ENCODE data around the gene DRC7. TPM values are rescaled to one million over a fixed set of nuclear protein-coding genes. Genes with fewer than 3 reads are reported as not detected.

Gene DRC7
- total RNA-seq, 1 experiment from 2014 or later, result not detected

- TF ChIP-seq SP1 (CRISPR knock-in tag; conservative IDR thresholded peaks at IDR 0.05) (no peak), FOXJ3 (CRISPR knock-in tag; IDR thresholded peaks at IDR 0.05; ENCODE audit: borderline replicate concordance) (no peak), JUN (CRISPR knock-in tag; IDR thresholded peaks at IDR 0.05) (no peak), JAZF1 (CRISPR knock-in tag; IDR thresholded peaks at IDR 0.05) (no peak), AFF4 (CRISPR knock-in tag; IDR thresholded peaks at IDR 0.05; ENCODE audit: borderline replicate concordance) (no peak), TP53 (CRISPR knock-in tag; IDR thresholded peaks at IDR 0.05) (no peak), MLX (CRISPR knock-in tag; IDR thresholded peaks at IDR 0.05) (no peak), SMAD3 (CRISPR knock-in tag; IDR thresholded peaks at IDR 0.05; ENCODE audit: borderline replicate concordance) (no peak), NFYB (CRISPR knock-in tag; conservative IDR thresholded peaks at IDR 0.05; ENCODE audit: low read depth) (no peak), IRF1 (CRISPR knock-in tag; IDR thresholded peaks at IDR 0.05) (no peak), ZNF219 (CRISPR knock-in tag; IDR thresholded peaks at IDR 0.05; ENCODE audit: borderline replicate concordance) (no peak), ELF4 (CRISPR knock-in tag; IDR thresholded peaks at IDR 0.05; ENCODE audit: low read depth) (no peak), PRRX2 (CRISPR knock-in tag; IDR thresholded peaks at IDR 0.05) (no peak), HMGA2 (CRISPR knock-in tag; IDR thresholded peaks at IDR 0.05) (no peak)
- TF ChIP-seq, protein P1, sequence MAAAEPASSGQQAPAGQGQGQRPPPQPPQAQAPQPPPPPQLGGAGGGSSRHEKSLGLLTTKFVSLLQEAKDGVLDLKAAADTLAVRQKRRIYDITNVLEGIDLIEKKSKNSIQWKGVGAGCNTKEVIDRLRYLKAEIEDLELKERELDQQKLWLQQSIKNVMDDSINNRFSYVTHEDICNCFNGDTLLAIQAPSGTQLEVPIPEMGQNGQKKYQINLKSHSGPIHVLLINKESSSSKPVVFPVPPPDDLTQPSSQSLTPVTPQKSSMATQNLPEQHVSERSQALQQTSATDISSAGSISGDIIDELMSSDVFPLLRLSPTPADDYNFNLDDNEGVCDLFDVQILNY (CRISPR knock-in tag; IDR thresholded peaks at IDR 0.05), result no peak
- TF ChIP-seq, protein P2, sequence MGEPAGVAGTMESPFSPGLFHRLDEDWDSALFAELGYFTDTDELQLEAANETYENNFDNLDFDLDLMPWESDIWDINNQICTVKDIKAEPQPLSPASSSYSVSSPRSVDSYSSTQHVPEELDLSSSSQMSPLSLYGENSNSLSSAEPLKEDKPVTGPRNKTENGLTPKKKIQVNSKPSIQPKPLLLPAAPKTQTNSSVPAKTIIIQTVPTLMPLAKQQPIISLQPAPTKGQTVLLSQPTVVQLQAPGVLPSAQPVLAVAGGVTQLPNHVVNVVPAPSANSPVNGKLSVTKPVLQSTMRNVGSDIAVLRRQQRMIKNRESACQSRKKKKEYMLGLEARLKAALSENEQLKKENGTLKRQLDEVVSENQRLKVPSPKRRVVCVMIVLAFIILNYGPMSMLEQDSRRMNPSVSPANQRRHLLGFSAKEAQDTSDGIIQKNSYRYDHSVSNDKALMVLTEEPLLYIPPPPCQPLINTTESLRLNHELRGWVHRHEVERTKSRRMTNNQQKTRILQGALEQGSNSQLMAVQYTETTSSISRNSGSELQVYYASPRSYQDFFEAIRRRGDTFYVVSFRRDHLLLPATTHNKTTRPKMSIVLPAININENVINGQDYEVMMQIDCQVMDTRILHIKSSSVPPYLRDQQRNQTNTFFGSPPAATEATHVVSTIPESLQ (CRISPR knock-in tag; IDR thresholded peaks at IDR 0.05), result no peak
- TF ChIP-seq, protein P3, sequence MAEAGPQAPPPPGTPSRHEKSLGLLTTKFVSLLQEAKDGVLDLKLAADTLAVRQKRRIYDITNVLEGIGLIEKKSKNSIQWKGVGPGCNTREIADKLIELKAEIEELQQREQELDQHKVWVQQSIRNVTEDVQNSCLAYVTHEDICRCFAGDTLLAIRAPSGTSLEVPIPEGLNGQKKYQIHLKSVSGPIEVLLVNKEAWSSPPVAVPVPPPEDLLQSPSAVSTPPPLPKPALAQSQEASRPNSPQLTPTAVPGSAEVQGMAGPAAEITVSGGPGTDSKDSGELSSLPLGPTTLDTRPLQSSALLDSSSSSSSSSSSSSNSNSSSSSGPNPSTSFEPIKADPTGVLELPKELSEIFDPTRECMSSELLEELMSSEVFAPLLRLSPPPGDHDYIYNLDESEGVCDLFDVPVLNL (CRISPR knock-in tag; IDR thresholded peaks at IDR 0.05; ENCODE audit: borderline replicate concordance, low read depth), result no peak
- DNase-seq (ENCODE audit: low spot score) (no peak), ATAC-seq (no peak)
- Mint-ChIP-seq H3K36me3 (no peaks in the 10 kb centered on the region), H3K27me3 (ENCODE audit: low read depth) (no peaks in the 10 kb centered on the region; the same call in 1 of the 2 replicates), H3K9me3 (no peaks in the 10 kb centered on the region), H3K27ac (no peak overlapping the region), H3K4me1 (peaks cover 37% of the 10 kb centered on the region), H3K4me3 (no peak overlapping the region)
- CTCF ChIA-PET, result interaction anchor here (0.6 to 1.2 kb wide), 5 partner anchors 13 to 171 kb away, joined by 3 to 6 read pairs (median 4); no protein-coding TSS in a partner anchor
- POLR2A ChIA-PET, result no interaction called here
Measured at GRCh38 chr16:57680842-57681375, 13.7 kb upstream of the DRC7 start.

Data from WTC11 (cell line).